HepG2 (cell line): Measurements from ENCODE around the gene TMEM14A. TPM values are rescaled to one million over a fixed set of nuclear protein-coding genes. Genes with fewer than 3 reads are reported as not detected.
"Not testable (repeated sequence)": the region's sequence is repeated elsewhere in the genome, so short reads cannot be mapped to it uniquely, and the experiment has no call there.

Experiments used
- ATAC-seq: fragments of 200-7000 bp; cut with Tn5 transposase; 3 replicates; pipeline ENCODE4 v1.9.1; 2020; ENCODE audit warnings: mild to moderate bottlenecking, moderate library complexity
- BruUV-seq: library from RNA; stranded (reverse); fragments of 400-500 nt; replicated peaks from 2 replicates; lab custom pipeline; 2021; lab: Mats Ljungman, UMichigan
- CTCF ChIA-PET: fragments of 300-600 bp; formaldehyde crosslinking; extraction: SDS; loops from one replicate; lab custom pipeline; 2021; ENCODE audit warnings: low total read pairs, inconsistent platforms, low intra/inter-chr PET ratio; lab: Yijun Ruan, JAX
- POLR2A ChIA-PET: fragments of 350-600 bp; sonication (Branson Sonifier 250); formaldehyde crosslinking; loops from one replicate; lab custom pipeline; 2020; ENCODE audit warnings: antibody characterized with exemption, inconsistent platforms; lab: Yijun Ruan, JAX
- DNase-seq: peaks from one replicate; pipeline ENCODE4 v3.0.0-alpha.2; 2015; ENCODE audit warnings: low spot score
- FAIRE-seq: peaks from 3 replicates; lab custom pipeline; 2011; peaks lifted over from hg19 to GRCh38; lab: Jason Lieb, UNC
- H2AFZ ChIP-seq: one replicate; pipeline ENCODE4 v1.6.1; 2011; ENCODE audit warnings: low read length, inconsistent platforms
- H3K27ac ChIP-seq: fragments of 300-600 bp; 3 replicates; pipeline ENCODE4 v1.8.0; 2011; ENCODE audit warnings: mixed run types, mild to moderate bottlenecking, mixed read lengths, low read length, inconsistent platforms; ENCODE audit not compliant: insufficient read depth; ENCODE audit errors: extremely low read length
- H3K27me3 ChIP-seq, 2 experiments: fragments of 200-600 bp in 1 of 2; 2 replicates in 1 of 2; 3 replicates in 1 of 2; pipeline versions ENCODE4 v1.6.0 to v1.8.0; 2011; ENCODE audit warnings: low read length in 2 of 2, mild to moderate bottlenecking in 2 of 2, moderate library complexity in 2 of 2, inconsistent platforms in 1 of 2; ENCODE audit not compliant: insufficient read depth in 2 of 2, control insufficient read depth in 1 of 2
- H3K36me3 ChIP-seq, 2 experiments: fragments of 200-600 bp in 1 of 2; replicated peaks in 1 of 2; 2 replicates in 1 of 2; 3 replicates in 1 of 2; pipeline versions ENCODE4 v1.5.1 to v1.8.0; 2011; ENCODE audit warnings: low read length in 2 of 2, inconsistent platforms in 1 of 2; ENCODE audit not compliant: insufficient read depth in 2 of 2, control insufficient read depth in 1 of 2
- H3K4me1 ChIP-seq: 2 replicates; pipeline ENCODE4 v1.5.1; 2012; ENCODE audit warnings: low read length, inconsistent platforms; ENCODE audit not compliant: insufficient read depth
- H3K4me2 ChIP-seq: 2 replicates; pipeline ENCODE4 v1.6.0; 2011; ENCODE audit warnings: low read depth, low read length, inconsistent platforms
- H3K4me3 ChIP-seq, 3 experiments: fragments of 200-600 bp in 1 of 3; sonication (generic), shearing (Covaris generic) in 1 of 3; replicated peaks in 1 of 3; 2 replicates each; pipeline ENCODE4 v1.5.1; 2011 to 2016; ENCODE audit warnings: low read length in 3 of 3, inconsistent platforms in 2 of 3, low read depth in 2 of 3, mild to moderate bottlenecking in 2 of 3, control low read depth in 1 of 3, mixed read lengths in 1 of 3; ENCODE audit not compliant: insufficient read depth in 1 of 3
- H3K79me2 ChIP-seq: one replicate; pipeline ENCODE4 v1.6.1; 2011; ENCODE audit warnings: low read length, inconsistent platforms; ENCODE audit not compliant: insufficient read depth
- H3K9ac ChIP-seq: 2 replicates; pipeline ENCODE4 v1.6.0; 2011; ENCODE audit warnings: mild to moderate bottlenecking, low read depth, low read length, inconsistent platforms; ENCODE audit not compliant: insufficient read depth
- H3K9me3 ChIP-seq: 2 replicates; pipeline ENCODE4 v1.5.1; 2012; ENCODE audit warnings: mild to moderate bottlenecking, low read length
- H4K20me1 ChIP-seq: 2 replicates; pipeline ENCODE4 v1.6.0; 2011; ENCODE audit warnings: inconsistent platforms, mild to moderate bottlenecking, low read length, moderate library complexity; ENCODE audit not compliant: insufficient read depth
- E2F2 ChIP-seq: sonication (generic); formaldehyde crosslinking; IDR thresholded peaks from 2 replicates; pipeline ENCODE4 v1.4.0; 2020; ENCODE audit warnings: missing genetic modification reagents, borderline replicate concordance
- ELF1 ChIP-seq: sonication (generic); formaldehyde crosslinking; IDR thresholded peaks from 2 replicates; pipeline ENCODE4 v1.4.0; 2020; ENCODE audit warnings: missing genetic modification reagents
- LCORL ChIP-seq, 2 experiments: fragments of 450-650 bp in 1 of 2; sonication (generic) in 1 of 2; formaldehyde crosslinking in 1 of 2; IDR thresholded peaks; 2 replicates each; pipeline versions ENCODE4 v1.5.0 to v1.6.1; 2017 to 2020; ENCODE audit warnings: antibody characterized with exemption in 1 of 2, missing genetic modification reagents in 1 of 2
- ZNF235 ChIP-seq: sonication (generic); formaldehyde crosslinking; IDR thresholded peaks from 2 replicates; pipeline ENCODE4 v1.8.1; 2023; ENCODE audit warnings: mild to moderate bottlenecking, missing genetic modification reagents, borderline replicate concordance
- ZNF761 ChIP-seq: sonication (generic); formaldehyde crosslinking; conservative IDR thresholded peaks from 2 replicates; pipeline ENCODE4 v1.4.0; 2020; ENCODE audit warnings: mild to moderate bottlenecking, missing genetic modification reagents
- ZZZ3 ChIP-seq: sonication (generic); formaldehyde crosslinking; IDR thresholded peaks from 2 replicates; pipeline ENCODE4 v1.4.0; 2020; ENCODE audit warnings: missing genetic modification reagents, mild to moderate bottlenecking, borderline replicate concordance
- WGBS: methylation state at CpG from one replicate; pipeline ENCODE4 v1.1.6; 2017; ENCODE audit warnings: low lambda C conversion rate; 5-methylcytosine and 5-hydroxymethylcytosine counted together
- in situ Hi-C: cut with HindIII; loops from 2 replicates; pipeline ENCODE4 v1.10.0; 2017; ENCODE audit warnings: low pct_unique_long_range_greater_than_20kb; ENCODE audit not compliant: extremely low pct_ligation_motif_present
- intact Hi-C: fragments of 100-400 bp; cut with micrococcal nuclease; formaldehyde crosslinking; loops from one replicate; pipeline ENCODE4 v1.10.0; 2022; ENCODE audit not compliant: unreplicated experiment
- polyA plus RNA-seq, 8 experiments: library from polyadenylated mRNA; depleted of rRNA in 3 of 8; stranded (reverse) in 7 of 8; unstranded in 1 of 8; fragments of >200 nt; fragmentation: Illumina TruSeq in 4 of 8; extraction: Trizol in 4 of 8; gene quantifications; 2 replicates each; pipeline versions ENCODE4 v1.2.1 to v1.2.3, GENCODE V29; 2011 to 2016; ENCODE audit warnings: low read depth in 4 of 8, missing spikeins in 1 of 8, mixed read lengths in 1 of 8; ENCODE audit not compliant: insufficient read depth in 1 of 8
- total RNA-seq, 5 experiments: library from RNA; depleted of rRNA; stranded (reverse); fragments of >200 nt; fragmentation: Illumina TruSeq; extraction: Trizol; gene quantifications; 2 replicates each; pipeline ENCODE4 v1.2.3, GENCODE V29; 2016; ENCODE audit warnings: low read depth in 1 of 5
- TF ChIP-seq, protein P1 (sequence below): sonication (generic); formaldehyde crosslinking; IDR thresholded peaks from 2 replicates; pipeline ENCODE4 v1.5.1; 2020; ENCODE audit warnings: missing genetic modification reagents, mild to moderate bottlenecking, borderline replicate concordance

Gene TMEM14A
- total and polyA plus RNA-seq, 2 of the 13 experiments (the other 11 are each of a cell fraction or from before 2014, with no cell fraction given): 24.6 to 73.7 TPM

DNA sequence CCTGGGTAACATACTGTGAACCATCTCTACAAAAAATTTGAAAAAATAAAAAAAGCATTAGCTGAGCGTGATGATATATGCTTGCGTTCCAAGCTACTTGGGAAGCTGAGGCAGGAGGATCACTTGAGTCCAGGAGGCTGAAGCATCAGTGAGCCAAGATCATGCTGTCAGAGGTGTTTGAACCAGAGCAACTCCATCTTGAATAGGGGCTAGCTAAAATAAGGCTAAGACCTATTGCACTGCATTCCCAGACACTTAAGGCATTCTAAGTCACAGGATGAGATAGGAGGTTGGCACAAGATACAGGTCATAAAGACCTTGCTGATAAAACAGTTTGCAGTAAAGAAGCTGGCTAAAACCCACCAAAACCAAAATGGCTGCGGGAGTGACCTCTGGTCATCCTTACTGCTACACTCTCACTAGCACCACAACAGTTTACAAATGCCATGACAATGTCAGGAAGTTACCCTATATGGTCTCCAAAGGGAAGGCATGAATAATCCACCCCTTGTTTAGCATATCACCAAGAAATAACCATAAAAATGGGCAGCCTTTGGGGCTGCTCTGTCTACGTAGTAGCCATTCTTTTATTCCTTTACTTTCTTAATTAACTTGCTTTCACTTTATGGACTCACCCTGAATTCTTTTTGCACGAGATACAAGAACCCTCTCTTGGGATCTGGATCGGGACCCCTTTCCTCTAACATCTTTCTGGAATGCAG, 34.0 kb downstream of the TMEM14A start:
- CTCF ChIA-PET, H3K9me3 ChIP-seq, in situ Hi-C loops, H2AFZ ChIP-seq, H3K36me3 ChIP-seq, intact Hi-C loops, H3K9ac ChIP-seq, H3K4me3 ChIP-seq, H3K79me2 ChIP-seq, DNase-seq, H4K20me1 ChIP-seq, BruUV-seq, ATAC-seq, FAIRE-seq, H3K27ac ChIP-seq, H3K27me3 ChIP-seq, H3K4me2 ChIP-seq, POLR2A ChIA-PET, H3K4me1 ChIP-seq: not testable (repeated sequence)
- 59% methylated on average over 6 of the region's 6 CpGs for WGBS

- intact Hi-C loops: no loop called here
- FAIRE-seq: no peak
- BruUV-seq: no TSS peak
- in situ Hi-C loops: no loop called here
- TF ChIP-seq ZZZ3 (no peak), ELF1 (CRISPR knock-in tag) (no peak), E2F2 (no peak), LCORL (IDR thresholded peaks at IDR 0.05) (no peak), LCORL (CRISPR knock-in tag; IDR thresholded peaks at IDR 0.05) (no peak), ZNF761 (no peak), ZNF235 (CRISPR knock-in tag) (no peak)
- TF ChIP-seq, protein P1, sequence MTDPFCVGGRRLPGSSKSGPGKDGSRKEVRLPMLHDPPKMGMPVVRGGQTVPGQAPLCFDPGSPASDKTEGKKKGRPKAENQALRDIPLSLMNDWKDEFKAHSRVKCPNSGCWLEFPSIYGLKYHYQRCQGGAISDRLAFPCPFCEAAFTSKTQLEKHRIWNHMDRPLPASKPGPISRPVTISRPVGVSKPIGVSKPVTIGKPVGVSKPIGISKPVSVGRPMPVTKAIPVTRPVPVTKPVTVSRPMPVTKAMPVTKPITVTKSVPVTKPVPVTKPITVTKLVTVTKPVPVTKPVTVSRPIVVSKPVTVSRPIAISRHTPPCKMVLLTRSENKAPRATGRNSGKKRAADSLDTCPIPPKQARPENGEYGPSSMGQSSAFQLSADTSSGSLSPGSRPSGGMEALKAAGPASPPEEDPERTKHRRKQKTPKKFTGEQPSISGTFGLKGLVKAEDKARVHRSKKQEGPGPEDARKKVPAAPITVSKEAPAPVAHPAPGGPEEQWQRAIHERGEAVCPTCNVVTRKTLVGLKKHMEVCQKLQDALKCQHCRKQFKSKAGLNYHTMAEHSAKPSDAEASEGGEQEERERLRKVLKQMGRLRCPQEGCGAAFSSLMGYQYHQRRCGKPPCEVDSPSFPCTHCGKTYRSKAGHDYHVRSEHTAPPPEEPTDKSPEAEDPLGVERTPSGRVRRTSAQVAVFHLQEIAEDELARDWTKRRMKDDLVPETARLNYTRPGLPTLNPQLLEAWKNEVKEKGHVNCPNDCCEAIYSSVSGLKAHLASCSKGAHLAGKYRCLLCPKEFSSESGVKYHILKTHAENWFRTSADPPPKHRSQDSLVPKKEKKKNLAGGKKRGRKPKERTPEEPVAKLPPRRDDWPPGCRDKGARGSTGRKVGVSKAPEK: no peak
- H3K9ac ChIP-seq: no peak overlapping the region
- no peaks in the 10 kb centered on the region for H3K27me3 ChIP-seq
- no peak overlapping the region for H3K4me2 ChIP-seq
- 72% methylated on average over 3 of the region's 3 CpGs for WGBS
- H3K27ac ChIP-seq: no peak overlapping the region
- no peak overlapping the region for H3K4me3 ChIP-seq
- H2AFZ ChIP-seq: no peak overlapping the region
- no peaks in the 10 kb centered on the region for H3K36me3 ChIP-seq
- no peaks in the 10 kb centered on the region for H3K4me1 ChIP-seq
- no peak for DNase-seq
- H3K9me3 ChIP-seq: peaks cover 8% of the 10 kb centered on the region; the same call in 1 of the 2 replicates
- H4K20me1 ChIP-seq: no peaks in the 10 kb centered on the region
- H3K79me2 ChIP-seq: no peaks in the 10 kb centered on the region
- ChIA-PET POLR2A (no interaction called here), CTCF (no interaction called here)
- ATAC-seq: no peak
Measured at GRCh38 chr6:52706001-52706400, 35.1 kb downstream of the TMEM14A start.
